ENCODE data around the gene SULT1A3.

DNA sequence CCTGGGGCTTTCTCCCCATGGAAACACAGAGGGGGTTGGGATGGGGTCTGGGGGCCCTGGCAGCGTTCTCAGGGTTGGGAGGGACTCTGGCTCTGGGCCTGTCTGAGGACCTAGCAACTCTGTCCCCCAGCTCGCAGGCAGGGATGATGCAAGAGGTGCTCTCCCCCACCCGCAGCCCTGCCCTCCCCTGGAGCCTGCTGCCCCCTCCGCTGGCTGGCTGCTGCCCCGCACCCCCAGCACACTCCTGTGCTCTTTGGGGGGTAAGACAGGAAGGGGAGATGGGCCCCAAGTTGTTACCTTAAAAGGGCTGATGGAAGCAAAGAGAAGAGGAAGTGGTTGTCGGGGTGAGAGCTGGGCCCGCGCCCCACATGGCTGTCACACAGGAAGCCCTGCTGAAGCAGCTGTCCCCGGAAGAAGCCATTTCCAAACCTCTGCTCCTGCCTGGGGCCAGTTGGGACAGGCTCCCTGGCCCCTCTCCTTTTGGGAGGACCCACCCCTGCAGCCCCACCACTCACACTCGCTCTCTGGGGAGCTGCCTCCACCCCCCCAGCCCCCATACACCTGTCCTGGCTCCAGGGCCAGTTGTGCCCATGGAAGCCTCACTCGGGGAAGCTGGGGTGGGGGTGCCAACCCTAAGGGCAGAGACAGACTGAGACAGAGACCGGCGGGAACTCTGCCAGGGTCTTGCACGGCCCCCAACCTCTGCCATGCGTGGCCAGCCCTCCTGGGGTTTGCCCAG lies 13.2 kb upstream of the SULT1A3 start:
- TF ChIP-seq ZBTB7A (IDR thresholded peaks at IDR 0.05; ENCODE audit: low read depth) (no peak), CREB1 (IDR thresholded peaks at IDR 0.05; ENCODE audit: low read depth) (no peak), RAD21 (IDR thresholded peaks at IDR 0.05; ENCODE audit: low read depth) (no peak), CEBPB (IDR thresholded peaks at IDR 0.05) (no peak), TCF12 (IDR thresholded peaks at IDR 0.05; ENCODE audit: low read depth) (no peak), TEAD4 (IDR thresholded peaks at IDR 0.05) (no peak), YY1 (IDR thresholded peaks at IDR 0.05; ENCODE audit: low read depth) (no peak), TAF1 (IDR thresholded peaks at IDR 0.05; ENCODE audit: low read depth) (no peak), EGR1 (IDR thresholded peaks at IDR 0.05) (no peak), FOXM1 (IDR thresholded peaks at IDR 0.05; ENCODE audit: borderline replicate concordance, low read depth) (no peak), EP300 (IDR thresholded peaks at IDR 0.05; ENCODE audit: borderline replicate concordance) (no peak)
- TF ChIP-seq, protein P1, sequence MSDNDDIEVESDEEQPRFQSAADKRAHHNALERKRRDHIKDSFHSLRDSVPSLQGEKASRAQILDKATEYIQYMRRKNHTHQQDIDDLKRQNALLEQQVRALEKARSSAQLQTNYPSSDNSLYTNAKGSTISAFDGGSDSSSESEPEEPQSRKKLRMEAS (IDR thresholded peaks at IDR 0.05), result no peak
- TF ChIP-seq, protein P2, sequence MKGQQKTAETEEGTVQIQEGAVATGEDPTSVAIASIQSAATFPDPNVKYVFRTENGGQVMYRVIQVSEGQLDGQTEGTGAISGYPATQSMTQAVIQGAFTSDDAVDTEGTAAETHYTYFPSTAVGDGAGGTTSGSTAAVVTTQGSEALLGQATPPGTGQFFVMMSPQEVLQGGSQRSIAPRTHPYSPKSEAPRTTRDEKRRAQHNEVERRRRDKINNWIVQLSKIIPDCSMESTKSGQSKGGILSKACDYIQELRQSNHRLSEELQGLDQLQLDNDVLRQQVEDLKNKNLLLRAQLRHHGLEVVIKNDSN (IDR thresholded peaks at IDR 0.05), result no peak
- TF ChIP-seq, protein P3, sequence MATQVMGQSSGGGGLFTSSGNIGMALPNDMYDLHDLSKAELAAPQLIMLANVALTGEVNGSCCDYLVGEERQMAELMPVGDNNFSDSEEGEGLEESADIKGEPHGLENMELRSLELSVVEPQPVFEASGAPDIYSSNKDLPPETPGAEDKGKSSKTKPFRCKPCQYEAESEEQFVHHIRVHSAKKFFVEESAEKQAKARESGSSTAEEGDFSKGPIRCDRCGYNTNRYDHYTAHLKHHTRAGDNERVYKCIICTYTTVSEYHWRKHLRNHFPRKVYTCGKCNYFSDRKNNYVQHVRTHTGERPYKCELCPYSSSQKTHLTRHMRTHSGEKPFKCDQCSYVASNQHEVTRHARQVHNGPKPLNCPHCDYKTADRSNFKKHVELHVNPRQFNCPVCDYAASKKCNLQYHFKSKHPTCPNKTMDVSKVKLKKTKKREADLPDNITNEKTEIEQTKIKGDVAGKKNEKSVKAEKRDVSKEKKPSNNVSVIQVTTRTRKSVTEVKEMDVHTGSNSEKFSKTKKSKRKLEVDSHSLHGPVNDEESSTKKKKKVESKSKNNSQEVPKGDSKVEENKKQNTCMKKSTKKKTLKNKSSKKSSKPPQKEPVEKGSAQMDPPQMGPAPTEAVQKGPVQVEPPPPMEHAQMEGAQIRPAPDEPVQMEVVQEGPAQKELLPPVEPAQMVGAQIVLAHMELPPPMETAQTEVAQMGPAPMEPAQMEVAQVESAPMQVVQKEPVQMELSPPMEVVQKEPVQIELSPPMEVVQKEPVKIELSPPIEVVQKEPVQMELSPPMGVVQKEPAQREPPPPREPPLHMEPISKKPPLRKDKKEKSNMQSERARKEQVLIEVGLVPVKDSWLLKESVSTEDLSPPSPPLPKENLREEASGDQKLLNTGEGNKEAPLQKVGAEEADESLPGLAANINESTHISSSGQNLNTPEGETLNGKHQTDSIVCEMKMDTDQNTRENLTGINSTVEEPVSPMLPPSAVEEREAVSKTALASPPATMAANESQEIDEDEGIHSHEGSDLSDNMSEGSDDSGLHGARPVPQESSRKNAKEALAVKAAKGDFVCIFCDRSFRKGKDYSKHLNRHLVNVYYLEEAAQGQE (IDR thresholded peaks at IDR 0.05; ENCODE audit: low read depth), result no peak
